HepG2 (cell line): ENCODE results near the gene LAMA5. TPM values are rescaled to one million over a fixed set of nuclear protein-coding genes. Genes with fewer than 3 reads are reported as not detected.

Experiments
- HHEX ChIP-seq: IDR thresholded peaks from 2 replicates; pipeline ENCODE4 v1.6.1; 2016; ENCODE audit warnings: control low read depth
- KMT2B ChIP-seq: IDR thresholded peaks from 2 replicates; pipeline ENCODE4 v1.6.1; 2016; ENCODE audit warnings: missing genetic modification reagents, missing compliant biosample characterization
- MLLT10 ChIP-seq: sonication (generic); formaldehyde crosslinking; IDR thresholded peaks from 2 replicates; pipeline ENCODE4 v1.4.0; 2020; ENCODE audit warnings: missing genetic modification reagents
- RBM22 ChIP-seq: fragments of 200-400 bp; formaldehyde crosslinking; optimal IDR thresholded peaks from 2 replicates; pipeline ENCODE3; 2017; ENCODE audit warnings: mild to moderate bottlenecking, low read length, moderate library complexity
- RFX1 ChIP-seq: fragments of 450-650 bp; IDR thresholded peaks from 2 replicates; pipeline ENCODE4 v1.6.1; 2017
- SNRNP70 ChIP-seq: fragments of 200-400 bp; formaldehyde crosslinking; IDR thresholded peaks from 2 replicates; pipeline ENCODE4 v1.6.1; 2017; ENCODE audit warnings: mild to moderate bottlenecking, low read depth, low read length, moderate library complexity
- TMF1 ChIP-seq: sonication (generic); formaldehyde crosslinking; IDR thresholded peaks from 2 replicates; pipeline ENCODE4 v1.8.1; 2022; ENCODE audit warnings: low read depth, missing genetic modification reagents
- ZBTB3 ChIP-seq: sonication (generic); formaldehyde crosslinking; IDR thresholded peaks from 2 replicates; pipeline ENCODE4 v1.4.0; 2020; ENCODE audit warnings: low read depth, mild to moderate bottlenecking, moderate library complexity, missing genetic modification reagents, borderline replicate concordance
- ZFP36L1 ChIP-seq: sonication (generic); formaldehyde crosslinking; IDR thresholded peaks from 2 replicates; pipeline ENCODE4 v1.8.0; 2022; ENCODE audit warnings: mild to moderate bottlenecking, missing genetic modification reagents, moderate library complexity
- ZNF530 ChIP-seq: sonication (generic); formaldehyde crosslinking; IDR thresholded peaks from 2 replicates; pipeline ENCODE4 v1.5.0; 2020; ENCODE audit warnings: low read depth, mild to moderate bottlenecking, missing genetic modification reagents
- ZNF564 ChIP-seq: sonication (generic); formaldehyde crosslinking; IDR thresholded peaks from 2 replicates; pipeline ENCODE4 v1.8.1; 2023; ENCODE audit warnings: mild to moderate bottlenecking, missing genetic modification reagents
- ZSCAN25 ChIP-seq: sonication (generic); formaldehyde crosslinking; IDR thresholded peaks from 2 replicates; pipeline ENCODE4 v1.8.0; 2022; ENCODE audit warnings: mild to moderate bottlenecking, missing genetic modification reagents
- polyA plus RNA-seq, 8 experiments: library from polyadenylated mRNA; depleted of rRNA in 3 of 8; stranded (reverse) in 7 of 8; unstranded in 1 of 8; fragments of >200 nt; fragmentation: Illumina TruSeq in 4 of 8; extraction: Trizol in 4 of 8; gene quantifications; 2 replicates each; pipeline versions ENCODE4 v1.2.1 to v1.2.3, GENCODE V29; 2011 to 2016; ENCODE audit warnings: low read depth in 4 of 8, missing spikeins in 1 of 8, mixed read lengths in 1 of 8; ENCODE audit not compliant: insufficient read depth in 1 of 8
- total RNA-seq, 5 experiments: library from RNA; depleted of rRNA; stranded (reverse); fragments of >200 nt; fragmentation: Illumina TruSeq; extraction: Trizol; gene quantifications; 2 replicates each; pipeline ENCODE4 v1.2.3, GENCODE V29; 2016; ENCODE audit warnings: low read depth in 1 of 5
- TF ChIP-seq, protein P1 (sequence below): sonication (generic); formaldehyde crosslinking; IDR thresholded peaks from 2 replicates; pipeline ENCODE4 v1.4.0; 2020; ENCODE audit warnings: missing genetic modification reagents, borderline replicate concordance
- TF ChIP-seq, protein P2 (sequence below), 2 experiments: fragments of 450-650 bp in 1 of 2; sonication (generic) in 1 of 2; formaldehyde crosslinking; IDR thresholded peaks; 2 replicates each; pipeline versions ENCODE4 v1.5.0 to v1.8.0; 2020 to 2022; ENCODE audit warnings: mild to moderate bottlenecking in 1 of 2, missing genetic modification reagents in 1 of 2
- TF ChIP-seq, protein P3 (sequence below): sonication (generic); formaldehyde crosslinking; IDR thresholded peaks from 2 replicates; pipeline ENCODE4 v1.4.0; 2020; ENCODE audit warnings: missing genetic modification reagents
- TF ChIP-seq, protein P4 (sequence below): sonication (generic); formaldehyde crosslinking; IDR thresholded peaks from 2 replicates; pipeline ENCODE4 v1.5.1; 2020; ENCODE audit warnings: mild to moderate bottlenecking, missing genetic modification reagents, moderate library complexity
- TF ChIP-seq, protein P5 (sequence below): sonication (generic); IDR thresholded peaks from 2 replicates; pipeline ENCODE4 v1.6.1; 2016; ENCODE audit warnings: low read depth, borderline replicate concordance

Gene LAMA5
- total and polyA plus RNA-seq, 2 of the 13 experiments (the other 11 are each of a cell fraction or from before 2014, with no cell fraction given): 21.0 to 44.7 TPM

DNA sequence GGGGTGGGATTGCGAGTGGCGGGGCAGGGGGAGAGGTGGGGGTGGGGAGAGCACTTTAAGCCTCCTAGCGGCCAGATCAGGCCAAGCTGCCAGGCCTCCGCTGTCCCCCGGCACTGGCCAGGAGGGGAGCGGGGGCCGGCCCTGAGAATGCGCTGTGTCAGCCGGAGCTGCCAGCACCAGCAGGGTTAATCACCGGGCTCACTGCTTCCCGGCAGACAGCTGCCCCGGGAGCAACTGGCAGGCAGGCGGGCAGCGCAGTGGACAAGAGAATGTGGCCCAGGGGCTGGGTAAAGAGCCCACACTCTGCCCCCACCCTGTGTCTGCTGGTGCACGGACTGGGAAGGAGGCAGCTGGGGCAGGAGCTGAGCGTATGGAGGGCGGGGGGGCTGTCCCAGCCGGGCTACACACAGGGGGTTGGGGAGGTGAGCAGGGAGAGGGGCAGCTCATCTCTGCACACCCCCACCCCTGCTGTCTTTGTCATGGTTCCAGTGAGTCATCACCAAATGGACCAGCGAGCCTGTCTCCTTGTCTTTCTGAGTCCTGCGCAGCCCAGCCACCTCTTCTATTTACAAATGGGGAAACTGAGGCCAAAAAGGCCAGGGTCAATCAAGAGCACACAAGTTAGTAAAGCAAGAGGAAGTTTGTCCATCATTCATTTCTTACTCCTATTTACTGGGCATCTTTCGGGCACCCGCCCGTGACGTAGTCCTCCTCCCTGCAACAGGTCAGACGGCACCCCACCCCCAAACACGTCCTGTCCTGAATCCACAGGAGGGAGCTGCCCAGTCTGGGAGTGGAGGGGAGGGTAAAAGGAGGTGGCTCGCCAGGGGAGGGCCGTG is 2.1 kb upstream of the LAMA5 start (continued):
- TF ChIP-seq RBM22 (no peak), HHEX (CRISPR knock-in tag) (no peak), ZBTB3 (no peak), ZFP36L1 (CRISPR knock-in tag) (no peak), ZSCAN25 (CRISPR knock-in tag) (peak; percentile 96), ZNF530 (CRISPR knock-in tag) (no peak), MLLT10 (CRISPR knock-in tag) (no peak), KMT2B (CRISPR knock-in tag) (no peak; the same call in 1 of the 2 replicates), RFX1 (no peak), ZNF564 (CRISPR knock-in tag) (peak; percentile 88; the same call in 1 of the 2 replicates), SNRNP70 (no peak), TMF1 (CRISPR knock-in tag) (no peak)
- TF ChIP-seq, protein P1, sequence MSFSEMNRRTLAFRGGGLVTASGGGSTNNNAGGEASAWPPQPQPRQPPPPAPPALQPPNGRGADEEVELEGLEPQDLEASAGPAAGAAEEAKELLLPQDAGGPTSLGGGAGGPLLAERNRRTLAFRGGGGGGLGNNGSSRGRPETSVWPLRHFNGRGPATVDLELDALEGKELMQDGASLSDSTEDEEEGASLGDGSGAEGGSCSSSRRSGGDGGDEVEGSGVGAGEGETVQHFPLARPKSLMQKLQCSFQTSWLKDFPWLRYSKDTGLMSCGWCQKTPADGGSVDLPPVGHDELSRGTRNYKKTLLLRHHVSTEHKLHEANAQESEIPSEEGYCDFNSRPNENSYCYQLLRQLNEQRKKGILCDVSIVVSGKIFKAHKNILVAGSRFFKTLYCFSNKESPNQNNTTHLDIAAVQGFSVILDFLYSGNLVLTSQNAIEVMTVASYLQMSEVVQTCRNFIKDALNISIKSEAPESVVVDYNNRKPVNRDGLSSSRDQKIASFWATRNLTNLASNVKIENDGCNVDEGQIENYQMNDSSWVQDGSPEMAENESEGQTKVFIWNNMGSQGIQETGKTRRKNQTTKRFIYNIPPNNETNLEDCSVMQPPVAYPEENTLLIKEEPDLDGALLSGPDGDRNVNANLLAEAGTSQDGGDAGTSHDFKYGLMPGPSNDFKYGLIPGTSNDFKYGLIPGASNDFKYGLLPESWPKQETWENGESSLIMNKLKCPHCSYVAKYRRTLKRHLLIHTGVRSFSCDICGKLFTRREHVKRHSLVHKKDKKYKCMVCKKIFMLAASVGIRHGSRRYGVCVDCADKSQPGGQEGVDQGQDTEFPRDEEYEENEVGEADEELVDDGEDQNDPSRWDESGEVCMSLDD (CRISPR knock-in tag): peak; percentile 49; the same call in 1 of the 2 replicates
- TF ChIP-seq, protein P2, sequence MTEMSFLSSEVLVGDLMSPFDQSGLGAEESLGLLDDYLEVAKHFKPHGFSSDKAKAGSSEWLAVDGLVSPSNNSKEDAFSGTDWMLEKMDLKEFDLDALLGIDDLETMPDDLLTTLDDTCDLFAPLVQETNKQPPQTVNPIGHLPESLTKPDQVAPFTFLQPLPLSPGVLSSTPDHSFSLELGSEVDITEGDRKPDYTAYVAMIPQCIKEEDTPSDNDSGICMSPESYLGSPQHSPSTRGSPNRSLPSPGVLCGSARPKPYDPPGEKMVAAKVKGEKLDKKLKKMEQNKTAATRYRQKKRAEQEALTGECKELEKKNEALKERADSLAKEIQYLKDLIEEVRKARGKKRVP (CRISPR knock-in tag; IDR thresholded peaks at IDR 0.05): no peak
- TF ChIP-seq, protein P3, sequence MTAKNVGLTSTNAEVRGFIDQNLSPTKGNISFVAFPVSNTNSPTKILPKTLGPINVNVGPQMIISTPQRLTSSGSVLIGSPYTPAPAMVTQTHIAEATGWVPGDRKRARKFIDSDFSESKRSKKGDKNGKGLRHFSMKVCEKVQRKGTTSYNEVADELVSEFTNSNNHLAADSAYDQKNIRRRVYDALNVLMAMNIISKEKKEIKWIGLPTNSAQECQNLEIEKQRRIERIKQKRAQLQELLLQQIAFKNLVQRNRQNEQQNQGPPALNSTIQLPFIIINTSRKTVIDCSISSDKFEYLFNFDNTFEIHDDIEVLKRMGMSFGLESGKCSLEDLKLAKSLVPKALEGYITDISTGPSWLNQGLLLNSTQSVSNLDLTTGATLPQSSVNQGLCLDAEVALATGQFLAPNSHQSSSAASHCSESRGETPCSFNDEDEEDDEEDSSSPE (CRISPR knock-in tag): 0 out of 2 replicates have a peak, but pooled peaks have one; percentile 3
- TF ChIP-seq, protein P4, sequence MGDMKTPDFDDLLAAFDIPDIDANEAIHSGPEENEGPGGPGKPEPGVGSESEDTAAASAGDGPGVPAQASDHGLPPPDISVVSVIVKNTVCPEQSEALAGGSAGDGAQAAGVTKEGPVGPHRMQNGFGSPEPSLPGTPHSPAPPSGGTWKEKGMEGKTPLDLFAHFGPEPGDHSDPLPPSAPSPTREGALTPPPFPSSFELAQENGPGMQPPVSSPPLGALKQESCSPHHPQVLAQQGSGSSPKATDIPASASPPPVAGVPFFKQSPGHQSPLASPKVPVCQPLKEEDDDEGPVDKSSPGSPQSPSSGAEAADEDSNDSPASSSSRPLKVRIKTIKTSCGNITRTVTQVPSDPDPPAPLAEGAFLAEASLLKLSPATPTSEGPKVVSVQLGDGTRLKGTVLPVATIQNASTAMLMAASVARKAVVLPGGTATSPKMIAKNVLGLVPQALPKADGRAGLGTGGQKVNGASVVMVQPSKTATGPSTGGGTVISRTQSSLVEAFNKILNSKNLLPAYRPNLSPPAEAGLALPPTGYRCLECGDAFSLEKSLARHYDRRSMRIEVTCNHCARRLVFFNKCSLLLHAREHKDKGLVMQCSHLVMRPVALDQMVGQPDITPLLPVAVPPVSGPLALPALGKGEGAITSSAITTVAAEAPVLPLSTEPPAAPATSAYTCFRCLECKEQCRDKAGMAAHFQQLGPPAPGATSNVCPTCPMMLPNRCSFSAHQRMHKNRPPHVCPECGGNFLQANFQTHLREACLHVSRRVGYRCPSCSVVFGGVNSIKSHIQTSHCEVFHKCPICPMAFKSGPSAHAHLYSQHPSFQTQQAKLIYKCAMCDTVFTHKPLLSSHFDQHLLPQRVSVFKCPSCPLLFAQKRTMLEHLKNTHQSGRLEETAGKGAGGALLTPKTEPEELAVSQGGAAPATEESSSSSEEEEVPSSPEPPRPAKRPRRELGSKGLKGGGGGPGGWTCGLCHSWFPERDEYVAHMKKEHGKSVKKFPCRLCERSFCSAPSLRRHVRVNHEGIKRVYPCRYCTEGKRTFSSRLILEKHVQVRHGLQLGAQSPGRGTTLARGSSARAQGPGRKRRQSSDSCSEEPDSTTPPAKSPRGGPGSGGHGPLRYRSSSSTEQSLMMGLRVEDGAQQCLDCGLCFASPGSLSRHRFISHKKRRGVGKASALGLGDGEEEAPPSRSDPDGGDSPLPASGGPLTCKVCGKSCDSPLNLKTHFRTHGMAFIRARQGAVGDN (CRISPR knock-in tag): peak; percentile 47; the same call in 1 of the 2 replicates
- TF ChIP-seq, protein P5, sequence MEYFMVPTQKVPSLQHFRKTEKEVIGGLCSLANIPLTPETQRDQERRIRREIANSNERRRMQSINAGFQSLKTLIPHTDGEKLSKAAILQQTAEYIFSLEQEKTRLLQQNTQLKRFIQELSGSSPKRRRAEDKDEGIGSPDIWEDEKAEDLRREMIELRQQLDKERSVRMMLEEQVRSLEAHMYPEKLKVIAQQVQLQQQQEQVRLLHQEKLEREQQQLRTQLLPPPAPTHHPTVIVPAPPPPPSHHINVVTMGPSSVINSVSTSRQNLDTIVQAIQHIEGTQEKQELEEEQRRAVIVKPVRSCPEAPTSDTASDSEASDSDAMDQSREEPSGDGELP: peak; percentile 76; the same call in 1 of the 2 replicates
